SK-N-SH (cell line): ENCODE data around the gene KNOP1. TPM values are rescaled to one million over a fixed set of nuclear protein-coding genes. Genes with fewer than 3 reads are reported as not detected.

Experiments
- CTCF ChIA-PET: fragments of 300-600, 350-600 bp; formaldehyde crosslinking; extraction: SDS; loops from one replicate; lab custom pipeline; 2021; lab: Yijun Ruan, JAX
- POLR2A ChIA-PET: fragments of 350-600 bp; sonication (Branson Sonifier 250); formaldehyde crosslinking; extraction: SDS; loops from one replicate; lab custom pipeline; 2020; ENCODE audit warnings: antibody characterized with exemption, inconsistent platforms; lab: Yijun Ruan, JAX
- DNase-seq: peaks from one replicate; pipeline ENCODE4 v3.0.0; 2012
- H2AFZ ChIP-seq: fragments of 200-600 bp; sonication (generic); 2 replicates; pipeline ENCODE4 v1.8.1; 2016; ENCODE audit warnings: antibody characterized with exemption, mild to moderate bottlenecking, low read depth
- H3F3A ChIP-seq: fragments of 200-600 bp; sonication (generic); replicated peaks from 2 replicates; pipeline ENCODE3; 2016; ENCODE audit warnings: antibody characterized with exemption, mild to moderate bottlenecking; ENCODE audit not compliant: insufficient read depth
- H3K27ac ChIP-seq, 2 experiments: fragments of 200-500 bp in 1 of 2; fragments of 200-600 bp in 1 of 2; sonication (Bioruptor generic) in 1 of 2; sonication (generic), shearing (Covaris generic) in 1 of 2; 2 replicates each; pipeline versions ENCODE4 v1.5.1 to v1.6.1; 2014 to 2016; ENCODE audit warnings: low read depth in 2 of 2, inconsistent platforms in 1 of 2, low read length in 1 of 2, mild to moderate bottlenecking in 1 of 2, mixed read lengths in 1 of 2
- H3K27me3 ChIP-seq: fragments of 200-600 bp; sonication (generic), shearing (Covaris generic); 2 replicates; pipeline ENCODE4 v1.6.1; 2016; ENCODE audit warnings: mixed run types; ENCODE audit not compliant: insufficient read depth
- H3K36me3 ChIP-seq, 2 experiments: fragments of 200-500 bp in 1 of 2; fragments of 200-600 bp in 1 of 2; sonication (Bioruptor generic) in 1 of 2; sonication (generic) in 1 of 2; replicated peaks in 1 of 2; 2 replicates each; pipeline versions ENCODE3 to v1.5.1; 2014 to 2016; ENCODE audit warnings: low read length in 1 of 2, mild to moderate bottlenecking in 1 of 2; ENCODE audit not compliant: insufficient read depth in 2 of 2, control insufficient read depth in 1 of 2
- H3K4me1 ChIP-seq, 2 experiments: fragments of 200-500 bp in 1 of 2; fragments of 200-600 bp in 1 of 2; sonication (Bioruptor generic) in 1 of 2; sonication (generic), shearing (Covaris generic) in 1 of 2; 2 replicates each; pipeline versions ENCODE4 v1.5.1 to v1.6.1; 2014 to 2016; ENCODE audit warnings: low read depth in 1 of 2, low read length in 1 of 2, mixed run types in 1 of 2; ENCODE audit not compliant: insufficient read depth in 2 of 2, control insufficient read depth in 1 of 2
- H3K4me2 ChIP-seq: fragments of 200-600 bp; sonication (generic), shearing (Covaris generic); 2 replicates; pipeline ENCODE4 v1.6.1; 2017; ENCODE audit warnings: mixed run types
- H3K4me3 ChIP-seq, 2 experiments: fragments of 200-500 bp in 1 of 2; fragments of 200-600 bp in 1 of 2; sonication (Bioruptor generic) in 1 of 2; sonication (generic), shearing (Covaris generic) in 1 of 2; 2 replicates each; pipeline versions ENCODE4 v1.5.1 to v1.8.1; 2014 to 2016; ENCODE audit warnings: low read depth in 2 of 2, inconsistent platforms in 1 of 2, low read length in 1 of 2, mild to moderate bottlenecking in 1 of 2, mixed read lengths in 1 of 2, moderate library complexity in 1 of 2
- H3K79me2 ChIP-seq: fragments of 200-600 bp; sonication (generic); 2 replicates; pipeline ENCODE4 v1.8.1; 2017; ENCODE audit warnings: mild to moderate bottlenecking; ENCODE audit not compliant: insufficient read depth
- H3K9ac ChIP-seq: fragments of 200-600 bp; sonication (generic); 2 replicates; pipeline ENCODE4 v1.6.1; 2017; ENCODE audit warnings: mixed run types
- H3K9me2 ChIP-seq: fragments of 200-600 bp; sonication (generic); 2 replicates; pipeline ENCODE4 v1.6.1; 2017; ENCODE audit warnings: mixed run types
- H3K9me3 ChIP-seq: fragments of 200-600 bp; sonication (generic); 2 replicates; pipeline ENCODE4 v1.6.1; 2017; ENCODE audit warnings: mixed run types, mild to moderate bottlenecking, moderate library complexity
- H4K20me1 ChIP-seq: fragments of 200-600 bp; sonication (generic); 2 replicates; pipeline ENCODE4 v1.6.1; 2017; ENCODE audit warnings: mild to moderate bottlenecking, mixed run types; ENCODE audit not compliant: insufficient read depth
- FOXJ3 ChIP-seq: sonication (generic); formaldehyde crosslinking; IDR thresholded peaks from 2 replicates; pipeline ENCODE4 v1.5.1; 2020; ENCODE audit warnings: mild to moderate bottlenecking, missing genetic modification reagents
- FOXM1 ChIP-seq: IDR thresholded peaks from 2 replicates; pipeline ENCODE4 v1.4.0; 2012; ENCODE audit warnings: low read depth, mild to moderate bottlenecking
- GATA2 ChIP-seq: sonication (generic); formaldehyde crosslinking; IDR thresholded peaks from 2 replicates; pipeline ENCODE4 v1.5.0; 2020; ENCODE audit warnings: mild to moderate bottlenecking, missing genetic modification reagents
- MEF2A ChIP-seq: IDR thresholded peaks from 2 replicates; pipeline ENCODE4 v1.4.0; 2012; ENCODE audit warnings: low read depth, borderline replicate concordance
- MXI1 ChIP-seq: IDR thresholded peaks from 2 replicates; pipeline ENCODE4 v1.6.1; 2012; ENCODE audit warnings: mild to moderate bottlenecking, low read depth, low read length, improper control_type of control experiment
- NRF1 ChIP-seq: IDR thresholded peaks from 2 replicates; pipeline ENCODE4 v1.6.1; 2012; ENCODE audit warnings: low read depth, mild to moderate bottlenecking, low read length
- POLR2AphosphoS5 ChIP-seq: IDR thresholded peaks from 2 replicates; pipeline ENCODE4 v1.6.1; 2012; ENCODE audit warnings: low read depth, low read length
- RFX5 ChIP-seq: IDR thresholded peaks from 2 replicates; pipeline ENCODE4 v1.6.1; 2012; ENCODE audit warnings: mild to moderate bottlenecking, improper control_type of control experiment, low read length
- TAF1 ChIP-seq: IDR thresholded peaks from 2 replicates; pipeline ENCODE4 v1.6.1; 2012; ENCODE audit warnings: low read depth, mild to moderate bottlenecking, low read length, moderate library complexity, borderline replicate concordance
- WGBS: methylation state at CpG from one replicate; pipeline ENCODE4 v1.1.6; 2017; ENCODE audit warnings: low lambda C conversion rate; 5-methylcytosine and 5-hydroxymethylcytosine counted together
- polyA plus RNA-seq, 3 experiments: library from polyadenylated mRNA; depleted of rRNA; stranded (reverse); fragments of >200 nt; gene quantifications; 2 replicates each; pipeline ENCODE4 v1.2.3, GENCODE V29; 2012
- TF ChIP-seq, protein P1 (sequence below): IDR thresholded peaks from 2 replicates; pipeline ENCODE4 v1.4.0; 2012; ENCODE audit warnings: low read depth, borderline replicate concordance
- TF ChIP-seq, protein P2 (sequence below): fragments of 150-350 bp; IDR thresholded peaks from 2 replicates; pipeline ENCODE4 v1.6.1; 2016; ENCODE audit warnings: mild to moderate bottlenecking, low read depth, low read length
- TF ChIP-seq, protein P3 (sequence below): IDR thresholded peaks from 2 replicates; pipeline ENCODE4 v1.4.0; 2012; ENCODE audit warnings: low read depth, borderline replicate concordance
- TF ChIP-seq, protein P4 (sequence below): fragments of 150-350 bp; IDR thresholded peaks from 2 replicates; pipeline ENCODE4 v1.6.1; 2017; ENCODE audit warnings: antibody characterized with exemption, low read length, low read depth, borderline replicate concordance
- TF ChIP-seq, protein P5 (sequence below): IDR thresholded peaks from 2 replicates; pipeline ENCODE4 v1.6.1; 2012; ENCODE audit warnings: mild to moderate bottlenecking, low read depth, low read length, moderate library complexity

Gene KNOP1
- polyA plus RNA-seq, 1 of the 3 experiments (the other 2 are of a cell fraction) = 13.2 TPM

DNA sequence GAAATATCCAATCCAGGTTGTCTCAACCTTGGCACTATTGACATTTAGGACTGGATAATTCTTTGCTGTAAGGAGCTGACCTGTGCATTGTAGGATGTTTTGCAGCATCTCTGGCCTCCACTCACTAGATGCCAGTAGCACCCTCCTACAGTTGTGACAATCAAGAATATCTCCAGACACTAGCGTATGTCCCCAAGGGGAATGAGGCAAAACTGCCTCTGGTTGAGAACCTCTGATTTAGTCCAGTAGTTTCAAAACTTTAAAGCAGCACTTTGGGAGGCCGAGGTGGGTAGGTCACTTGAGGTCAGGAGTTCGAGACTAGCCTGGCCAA, 48.5 kb upstream of the KNOP1 start:
- Histone ChIP-seq H3K9ac (no peak overlapping the region), H3K4me1 (no peaks in the 10 kb centered on the region), H3F3A (peaks cover 3% of the 10 kb centered on the region), H4K20me1 (no peaks in the 10 kb centered on the region), H3K27ac (no peak overlapping the region), H3K27me3 (no peaks in the 10 kb centered on the region), H3K9me3 (no peaks in the 10 kb centered on the region), H2AFZ (no peak overlapping the region), H3K79me2 (no peaks in the 10 kb centered on the region), H3K4me3 (no peak overlapping the region), H3K9me2 (no peaks in the 10 kb centered on the region), H3K36me3 (no peaks in the 10 kb centered on the region), H3K4me2 (no peak overlapping the region)
- WGBS = 85% methylated on average over 3 of the region's 3 CpGs
- CTCF ChIA-PET = interaction anchor here (1.4 kb wide), 1 partner anchor 19 kb away, joined by 6 read pairs; no protein-coding TSS in a partner anchor
- POLR2A ChIA-PET = no interaction called here
- TF ChIP-seq MEF2A (no peak), TAF1 (no peak), NRF1 (no peak), GATA2 (CRISPR knock-in tag) (no peak), FOXM1 (no peak), FOXJ3 (CRISPR knock-in tag) (no peak), RFX5 (no peak), POLR2AphosphoS5 (no peak), MXI1 (no peak)
- TF ChIP-seq, protein P1, sequence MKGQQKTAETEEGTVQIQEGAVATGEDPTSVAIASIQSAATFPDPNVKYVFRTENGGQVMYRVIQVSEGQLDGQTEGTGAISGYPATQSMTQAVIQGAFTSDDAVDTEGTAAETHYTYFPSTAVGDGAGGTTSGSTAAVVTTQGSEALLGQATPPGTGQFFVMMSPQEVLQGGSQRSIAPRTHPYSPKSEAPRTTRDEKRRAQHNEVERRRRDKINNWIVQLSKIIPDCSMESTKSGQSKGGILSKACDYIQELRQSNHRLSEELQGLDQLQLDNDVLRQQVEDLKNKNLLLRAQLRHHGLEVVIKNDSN = no peak
- TF ChIP-seq, protein P2, sequence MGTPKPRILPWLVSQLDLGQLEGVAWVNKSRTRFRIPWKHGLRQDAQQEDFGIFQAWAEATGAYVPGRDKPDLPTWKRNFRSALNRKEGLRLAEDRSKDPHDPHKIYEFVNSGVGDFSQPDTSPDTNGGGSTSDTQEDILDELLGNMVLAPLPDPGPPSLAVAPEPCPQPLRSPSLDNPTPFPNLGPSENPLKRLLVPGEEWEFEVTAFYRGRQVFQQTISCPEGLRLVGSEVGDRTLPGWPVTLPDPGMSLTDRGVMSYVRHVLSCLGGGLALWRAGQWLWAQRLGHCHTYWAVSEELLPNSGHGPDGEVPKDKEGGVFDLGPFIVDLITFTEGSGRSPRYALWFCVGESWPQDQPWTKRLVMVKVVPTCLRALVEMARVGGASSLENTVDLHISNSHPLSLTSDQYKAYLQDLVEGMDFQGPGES = no peak
- TF ChIP-seq, protein P3, sequence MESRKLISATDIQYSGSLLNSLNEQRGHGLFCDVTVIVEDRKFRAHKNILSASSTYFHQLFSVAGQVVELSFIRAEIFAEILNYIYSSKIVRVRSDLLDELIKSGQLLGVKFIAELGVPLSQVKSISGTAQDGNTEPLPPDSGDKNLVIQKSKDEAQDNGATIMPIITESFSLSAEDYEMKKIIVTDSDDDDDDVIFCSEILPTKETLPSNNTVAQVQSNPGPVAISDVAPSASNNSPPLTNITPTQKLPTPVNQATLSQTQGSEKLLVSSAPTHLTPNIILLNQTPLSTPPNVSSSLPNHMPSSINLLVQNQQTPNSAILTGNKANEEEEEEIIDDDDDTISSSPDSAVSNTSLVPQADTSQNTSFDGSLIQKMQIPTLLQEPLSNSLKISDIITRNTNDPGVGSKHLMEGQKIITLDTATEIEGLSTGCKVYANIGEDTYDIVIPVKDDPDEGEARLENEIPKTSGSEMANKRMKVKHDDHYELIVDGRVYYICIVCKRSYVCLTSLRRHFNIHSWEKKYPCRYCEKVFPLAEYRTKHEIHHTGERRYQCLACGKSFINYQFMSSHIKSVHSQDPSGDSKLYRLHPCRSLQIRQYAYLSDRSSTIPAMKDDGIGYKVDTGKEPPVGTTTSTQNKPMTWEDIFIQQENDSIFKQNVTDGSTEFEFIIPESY = no peak
- TF ChIP-seq, protein P4, sequence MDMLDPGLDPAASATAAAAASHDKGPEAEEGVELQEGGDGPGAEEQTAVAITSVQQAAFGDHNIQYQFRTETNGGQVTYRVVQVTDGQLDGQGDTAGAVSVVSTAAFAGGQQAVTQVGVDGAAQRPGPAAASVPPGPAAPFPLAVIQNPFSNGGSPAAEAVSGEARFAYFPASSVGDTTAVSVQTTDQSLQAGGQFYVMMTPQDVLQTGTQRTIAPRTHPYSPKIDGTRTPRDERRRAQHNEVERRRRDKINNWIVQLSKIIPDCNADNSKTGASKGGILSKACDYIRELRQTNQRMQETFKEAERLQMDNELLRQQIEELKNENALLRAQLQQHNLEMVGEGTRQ = no peak
- TF ChIP-seq, protein P5, sequence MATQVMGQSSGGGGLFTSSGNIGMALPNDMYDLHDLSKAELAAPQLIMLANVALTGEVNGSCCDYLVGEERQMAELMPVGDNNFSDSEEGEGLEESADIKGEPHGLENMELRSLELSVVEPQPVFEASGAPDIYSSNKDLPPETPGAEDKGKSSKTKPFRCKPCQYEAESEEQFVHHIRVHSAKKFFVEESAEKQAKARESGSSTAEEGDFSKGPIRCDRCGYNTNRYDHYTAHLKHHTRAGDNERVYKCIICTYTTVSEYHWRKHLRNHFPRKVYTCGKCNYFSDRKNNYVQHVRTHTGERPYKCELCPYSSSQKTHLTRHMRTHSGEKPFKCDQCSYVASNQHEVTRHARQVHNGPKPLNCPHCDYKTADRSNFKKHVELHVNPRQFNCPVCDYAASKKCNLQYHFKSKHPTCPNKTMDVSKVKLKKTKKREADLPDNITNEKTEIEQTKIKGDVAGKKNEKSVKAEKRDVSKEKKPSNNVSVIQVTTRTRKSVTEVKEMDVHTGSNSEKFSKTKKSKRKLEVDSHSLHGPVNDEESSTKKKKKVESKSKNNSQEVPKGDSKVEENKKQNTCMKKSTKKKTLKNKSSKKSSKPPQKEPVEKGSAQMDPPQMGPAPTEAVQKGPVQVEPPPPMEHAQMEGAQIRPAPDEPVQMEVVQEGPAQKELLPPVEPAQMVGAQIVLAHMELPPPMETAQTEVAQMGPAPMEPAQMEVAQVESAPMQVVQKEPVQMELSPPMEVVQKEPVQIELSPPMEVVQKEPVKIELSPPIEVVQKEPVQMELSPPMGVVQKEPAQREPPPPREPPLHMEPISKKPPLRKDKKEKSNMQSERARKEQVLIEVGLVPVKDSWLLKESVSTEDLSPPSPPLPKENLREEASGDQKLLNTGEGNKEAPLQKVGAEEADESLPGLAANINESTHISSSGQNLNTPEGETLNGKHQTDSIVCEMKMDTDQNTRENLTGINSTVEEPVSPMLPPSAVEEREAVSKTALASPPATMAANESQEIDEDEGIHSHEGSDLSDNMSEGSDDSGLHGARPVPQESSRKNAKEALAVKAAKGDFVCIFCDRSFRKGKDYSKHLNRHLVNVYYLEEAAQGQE = no peak
- DNase-seq = no peak
